COLO668 (cell line): ENCODE measurements around the gene HIPK4.
A peak's percentile ranks its signal among the peaks of the same experiment; 100 is the strongest.
"Not testable (repeated sequence)": the region's sequence is repeated elsewhere in the genome, so short reads cannot be mapped to it uniquely, and the experiment has no call there.

Experiments used
- DNase-seq: peaks from one replicate; lab custom pipeline; 2025; ENCODE audit not compliant: unreplicated experiment; lab: John Stamatoyannopoulos, UW

The HIPK4 gene

GRCh38 chr19:40393894-40394815 lies 4.2 kb upstream of the HIPK4 start:
- DNase-seq = no peak

GRCh38 chr19:40392894-40393517 lies 3.0 kb upstream of the HIPK4 start:
- DNase-seq = peak; percentile 19

- no peak for DNase-seq
These were observed 2.1 kb upstream of the HIPK4 start for GRCh38 chr19:40392123-40392522.

- DNase-seq = no peak
These were observed 437 bp downstream of the HIPK4 start for GRCh38 chr19:40389404-40390083.

GRCh38 chr19:40388481-40388880 lies 1.5 kb downstream of the HIPK4 start:
- DNase-seq = no peak

GRCh38 chr19:40387155-40387554 lies 2.8 kb downstream of the HIPK4 start:
- no peak for DNase-seq

GRCh38 chr19:40383668-40384248 lies 6.2 kb downstream of the HIPK4 start:
- DNase-seq = peak; percentile 6

GRCh38 chr19:40381321-40381720 lies 8.7 kb downstream of the HIPK4 start:
- DNase-seq = no peak

- no peak for DNase-seq
These were observed 9.6 kb downstream of the HIPK4 start for GRCh38 chr19:40380199-40381037.

- no peak for DNase-seq
These were observed 10.4 kb downstream of the HIPK4 start for GRCh38 chr19:40379446-40380198.

- no peak for DNase-seq
These were observed 11.5 kb downstream of the HIPK4 start for GRCh38 chr19:40378509-40378908.

- DNase-seq = no peak
These were observed 12.1 kb downstream of the HIPK4 start for GRCh38 chr19:40377876-40378385.

- DNase-seq = no peak
These were observed 13.6 kb downstream of the HIPK4 start for GRCh38 chr19:40376286-40376862.

GRCh38 chr19:40374084-40374483 lies 15.9 kb downstream of the HIPK4 start:
- DNase-seq = no peak

GRCh38 chr19:40371802-40372122 lies 18.2 kb downstream of the HIPK4 start:
- DNase-seq = no peak

GRCh38 chr19:40370997-40371801 lies 18.8 kb downstream of the HIPK4 start:
- no peak for DNase-seq

- not testable (repeated sequence) for DNase-seq
These were observed 19.7 kb downstream of the HIPK4 start for GRCh38 chr19:40370253-40370652.

GRCh38 chr19:40369797-40370196 lies 20.2 kb downstream of the HIPK4 start:
- DNase-seq = no peak
